ENCODE results near the gene TGFB3. TPM values are rescaled to one million over a fixed set of nuclear protein-coding genes. Genes with fewer than 3 reads are reported as not detected.

TGFB3 gene
- total RNA-seq, 1 experiment from 2014 or later = 1.7 TPM

GRCh38 chr14:75927564-75928087 lies 54.2 kb downstream of the TGFB3 start:
- Mint-ChIP-seq H3K27ac (no peak overlapping the region), H3K36me3 (peaks cover 8% of the 10 kb centered on the region), H3K9me3 (peaks cover 3% of the 10 kb centered on the region; the same call in 1 of the 2 replicates), H3K27me3 (ENCODE audit: low read depth) (no peaks in the 10 kb centered on the region), H3K4me1 (peaks cover 5% of the 10 kb centered on the region), H3K4me3 (no peak overlapping the region)
- ChIA-PET POLR2A (no interaction called here), CTCF (interaction anchor here (0.6 to 2.1 kb wide), 5 partner anchors 9 to 52 kb away, joined by 3 to 7 read pairs (median 4); no protein-coding TSS in a partner anchor)
- TF ChIP-seq NR1H2 (CRISPR knock-in tag; IDR thresholded peaks at IDR 0.05) (no peak), ZMAT4 (CRISPR knock-in tag; IDR thresholded peaks at IDR 0.05) (no peak), USF2 (CRISPR knock-in tag; IDR thresholded peaks at IDR 0.05) (no peak), ZNF219 (CRISPR knock-in tag; IDR thresholded peaks at IDR 0.05; ENCODE audit: borderline replicate concordance) (no peak), ESRRA (CRISPR knock-in tag; IDR thresholded peaks at IDR 0.05; ENCODE audit: borderline replicate concordance) (no peak), ZNF317 (CRISPR knock-in tag; IDR thresholded peaks at IDR 0.05; ENCODE audit: borderline replicate concordance, low read depth) (no peak), ZBTB43 (CRISPR knock-in tag; IDR thresholded peaks at IDR 0.05) (no peak), TEAD1 (CRISPR knock-in tag; IDR thresholded peaks at IDR 0.05) (no peak), ZNF232 (CRISPR knock-in tag; IDR thresholded peaks at IDR 0.05) (no peak), SMAD3 (CRISPR knock-in tag; IDR thresholded peaks at IDR 0.05; ENCODE audit: borderline replicate concordance) (no peak), E2F5 (CRISPR knock-in tag; IDR thresholded peaks at IDR 0.05) (no peak), FOXP4 (CRISPR knock-in tag; IDR thresholded peaks at IDR 0.05) (no peak), OVOL2 (CRISPR knock-in tag; IDR thresholded peaks at IDR 0.05; ENCODE audit: borderline replicate concordance) (no peak), HMGXB4 (CRISPR knock-in tag; IDR thresholded peaks at IDR 0.05) (no peak)
- DNase-seq (ENCODE audit: low spot score) (no peak), ATAC-seq (no peak)

GRCh38 chr14:75926431-75927115 lies 55.2 kb downstream of the TGFB3 start:
- ChIA-PET POLR2A (no interaction called here), CTCF (no interaction called here)
- Mint-ChIP-seq H3K27me3 (ENCODE audit: low read depth) (no peaks in the 10 kb centered on the region), H3K4me3 (no peak overlapping the region), H3K9me3 (peaks cover 3% of the 10 kb centered on the region; the same call in 1 of the 2 replicates), H3K27ac (peak overlapping the region; percentile 15; the same call in 1 of the 2 replicates), H3K36me3 (peaks cover 8% of the 10 kb centered on the region), H3K4me1 (peaks cover 5% of the 10 kb centered on the region)
- ATAC-seq (no peak), DNase-seq (ENCODE audit: low spot score) (no peak)
- TF ChIP-seq MXD4 (CRISPR knock-in tag; IDR thresholded peaks at IDR 0.05; ENCODE audit: borderline replicate concordance) (no peak), ZNF121 (CRISPR knock-in tag; IDR thresholded peaks at IDR 0.05) (no peak), ATF2 (CRISPR knock-in tag; IDR thresholded peaks at IDR 0.05; ENCODE audit: borderline replicate concordance, low read depth) (no peak), FOXJ3 (CRISPR knock-in tag; IDR thresholded peaks at IDR 0.05; ENCODE audit: borderline replicate concordance) (no peak), ZNF416 (CRISPR knock-in tag; IDR thresholded peaks at IDR 0.05) (no peak), TP53 (CRISPR knock-in tag; IDR thresholded peaks at IDR 0.05) (no peak), ATF3 (CRISPR knock-in tag; conservative IDR thresholded peaks at IDR 0.05) (no peak), E2F4 (CRISPR knock-in tag; IDR thresholded peaks at IDR 0.05; ENCODE audit: borderline replicate concordance, low read depth) (no peak), SMAD3 (CRISPR knock-in tag; IDR thresholded peaks at IDR 0.05; ENCODE audit: borderline replicate concordance) (no peak), ETV6 (CRISPR knock-in tag; IDR thresholded peaks at IDR 0.05) (no peak), NR2C2 (CRISPR knock-in tag; IDR thresholded peaks at IDR 0.05) (no peak)

Measured in WTC11 (cell line).